Esophagus squamous epithelium (tissue), 4 donors: ENCODE measurements around the gene CACNA2D3.

Experiments
- CTCF ChIP-seq, 6 experiments: fragments of 450-650 bp in 4 of 6; fragments of 200-600 bp in 2 of 6; sonication (generic) in 2 of 6; IDR thresholded peaks; one replicate each; pipeline ENCODE4 v1.5.1; 2016 to 2019; ENCODE audit warnings: antibody characterized with exemption in 6 of 6, mild to moderate bottlenecking in 4 of 6, moderate library complexity in 4 of 6
- POLR2A ChIP-seq, 4 donors: fragments of 450-650 bp; IDR thresholded peaks; one replicate each; pipeline ENCODE4 v1.6.1; 2017; ENCODE audit warnings: antibody characterized with exemption in 4 of 4, mild to moderate bottlenecking in 4 of 4, moderate library complexity in 3 of 4

- TF ChIP-seq CTCF (IDR thresholded peaks at IDR 0.05) (no peak), POLR2A (IDR thresholded peaks at IDR 0.05) (no peak)
Measured at GRCh38 chr3:54668236-54668635, 545.9 kb downstream of the CACNA2D3 start.
